Vagina (tissue), 2 donors: ENCODE results near the gene DUSP3.

Experiments
- POLR2A ChIP-seq, 2 donors: fragments of 450-650 bp; IDR thresholded peaks; one replicate each; pipeline ENCODE4 v1.6.1; 2017; ENCODE audit warnings: antibody characterized with exemption in 2 of 2, mild to moderate bottlenecking in 2 of 2, moderate library complexity in 2 of 2
- TF ChIP-seq, protein P1 (sequence below), 3 experiments: fragments of 450-650 bp in 2 of 3; fragments of 200-600 bp in 1 of 3; sonication (generic) in 1 of 3; IDR thresholded peaks; one replicate each; pipeline ENCODE4 v1.5.1; 2017 to 2019; ENCODE audit warnings: antibody characterized with exemption in 3 of 3, mild to moderate bottlenecking in 2 of 3, moderate library complexity in 2 of 3

- TF ChIP-seq, protein P1, sequence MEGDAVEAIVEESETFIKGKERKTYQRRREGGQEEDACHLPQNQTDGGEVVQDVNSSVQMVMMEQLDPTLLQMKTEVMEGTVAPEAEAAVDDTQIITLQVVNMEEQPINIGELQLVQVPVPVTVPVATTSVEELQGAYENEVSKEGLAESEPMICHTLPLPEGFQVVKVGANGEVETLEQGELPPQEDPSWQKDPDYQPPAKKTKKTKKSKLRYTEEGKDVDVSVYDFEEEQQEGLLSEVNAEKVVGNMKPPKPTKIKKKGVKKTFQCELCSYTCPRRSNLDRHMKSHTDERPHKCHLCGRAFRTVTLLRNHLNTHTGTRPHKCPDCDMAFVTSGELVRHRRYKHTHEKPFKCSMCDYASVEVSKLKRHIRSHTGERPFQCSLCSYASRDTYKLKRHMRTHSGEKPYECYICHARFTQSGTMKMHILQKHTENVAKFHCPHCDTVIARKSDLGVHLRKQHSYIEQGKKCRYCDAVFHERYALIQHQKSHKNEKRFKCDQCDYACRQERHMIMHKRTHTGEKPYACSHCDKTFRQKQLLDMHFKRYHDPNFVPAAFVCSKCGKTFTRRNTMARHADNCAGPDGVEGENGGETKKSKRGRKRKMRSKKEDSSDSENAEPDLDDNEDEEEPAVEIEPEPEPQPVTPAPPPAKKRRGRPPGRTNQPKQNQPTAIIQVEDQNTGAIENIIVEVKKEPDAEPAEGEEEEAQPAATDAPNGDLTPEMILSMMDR (IDR thresholded peaks at IDR 0.05): no peak
- TF ChIP-seq POLR2A (IDR thresholded peaks at IDR 0.05): no peak
Measured at GRCh38 chr17:43805117-43805516, 26.3 kb upstream of the DUSP3 start.
